Astrocyte of the spinal cord (primary cell): ENCODE results near the gene ELL.

ENCODE experiments used
- DNase-seq: peaks from one replicate; pipeline ENCODE4 v3.0.0; 2011; ENCODE audit warnings: low read depth, low spot score
- H3K4me3 ChIP-seq: 2 replicates; pipeline ENCODE4 v1.5.1; 2011; ENCODE audit warnings: low read depth, mild to moderate bottlenecking, low read length, moderate library complexity
- CTCF ChIP-seq: IDR thresholded peaks from 2 replicates; pipeline ENCODE4 v1.5.1; 2012; ENCODE audit warnings: low read depth, mild to moderate bottlenecking, low read length, inconsistent platforms
- in situ Hi-C: cut with HindIII; loops from 2 replicates; pipeline ENCODE4 v1.10.0; 2017; ENCODE audit warnings: low sequenced_read_pairs

The ELL gene

GRCh38 chr19:18557411-18558201, 35.7 kb upstream of the ELL start, which contains the start of gene KXD1:
KXD1 (plus strand) TSS chr19:18557870; CDS start chr19:18562057, 4,187 bp downstream.
- TF ChIP-seq CTCF = no peak
- DNase-seq = peak; percentile 99
- in situ Hi-C loops = no loop called here
- peak within 1 kb of the TSS; percentile 100 for H3K4me3 ChIP-seq

- TF ChIP-seq CTCF = no peak
- no peak for DNase-seq
- in situ Hi-C loops = no loop called here
- no peak overlapping the region for H3K4me3 ChIP-seq
These were observed 29.8 kb upstream of the ELL start for GRCh38 chr19:18551631-18552030.

GRCh38 chr19:18543814-18544475, 22.1 kb upstream of the ELL start:
- in situ Hi-C loops = no loop called here
- DNase-seq = peak; percentile 55
- H3K4me3 ChIP-seq = peak overlapping the region; percentile 34
- TF ChIP-seq CTCF = no peak

GRCh38 chr19:18542941-18543813, 21.3 kb upstream of the ELL start, which contains the start of gene FKBP8:
FKBP8 (minus strand) TSS chr19:18543573; CDS start chr19:18541970, 1,603 bp downstream.
- TF ChIP-seq CTCF = no peak
- peak; percentile 85 for DNase-seq
- in situ Hi-C loops = no loop called here
- peak within 1 kb of the TSS; percentile 64 for H3K4me3 ChIP-seq

GRCh38 chr19:18541992-18542940, 20.4 kb upstream of the ELL start:
- peak overlapping the region; percentile 64 for H3K4me3 ChIP-seq
- DNase-seq = no peak
- in situ Hi-C loops = no loop called here
- TF ChIP-seq CTCF = no peak
